NCI-H345 treated with DMSO at 0.1 percent for 48 hours (cell line): ENCODE data around the gene M6PR.
"Not testable (repeated sequence)": the region's sequence is repeated elsewhere in the genome, so short reads cannot be mapped to it uniquely, and the experiment has no call there.

Experiments
- DNase-seq: peaks from one replicate; lab custom pipeline; 2025; ENCODE audit not compliant: unreplicated experiment; lab: John Stamatoyannopoulos, UW

Gene M6PR

GRCh38 chr12:8914033-8914715 is 35.3 kb downstream of the M6PR start, which contains the start of gene PHC1:
Gene PHC1 (plus strand): TSS chr12:8914509. CDS start chr12:8917678, 3,169 bp downstream.
- peak; percentile 60 for DNase-seq

GRCh38 chr12:8913702-8914032 is 35.8 kb downstream of the M6PR start:
- peak; percentile 52 for DNase-seq

- DNase-seq = peak; percentile 19
These were observed 36.5 kb downstream of the M6PR start for GRCh38 chr12:8912914-8913313.

GRCh38 chr12:8911606-8912268 is 37.7 kb downstream of the M6PR start:
- DNase-seq = no peak

GRCh38 chr12:8909752-8910151 is 39.7 kb downstream of the M6PR start:
- DNase-seq = no peak

- no peak for DNase-seq
These were observed 41.9 kb downstream of the M6PR start for GRCh38 chr12:8907513-8907912.

GRCh38 chr12:8906266-8907180 is 42.9 kb downstream of the M6PR start:
- no peak for DNase-seq

- no peak for DNase-seq
These were observed 43.9 kb downstream of the M6PR start for GRCh38 chr12:8905546-8905945.

- no peak for DNase-seq
These were observed 44.8 kb downstream of the M6PR start for GRCh38 chr12:8904665-8905064.

- DNase-seq = no peak
These were observed 45.8 kb downstream of the M6PR start for GRCh38 chr12:8903646-8904045.

- DNase-seq = not testable (repeated sequence)
These were observed 46.7 kb downstream of the M6PR start for GRCh38 chr12:8902703-8903102.

- no peak for DNase-seq
These were observed 49.6 kb downstream of the M6PR start for GRCh38 chr12:8899830-8900229.

- DNase-seq = no peak
These were observed 52.4 kb downstream of the M6PR start for GRCh38 chr12:8897081-8897480.

- no peak for DNase-seq
These were observed 54.5 kb downstream of the M6PR start for GRCh38 chr12:8894986-8895385.

- DNase-seq = no peak
These were observed 55.1 kb downstream of the M6PR start for GRCh38 chr12:8894378-8894777.

GRCh38 chr12:8891976-8892375 is 57.5 kb downstream of the M6PR start:
- DNase-seq = no peak
